Measurements from ENCODE around the gene ELOB. TPM values are rescaled to one million over a fixed set of nuclear protein-coding genes. Genes with fewer than 3 reads are reported as not detected.

ELOB gene
- total and polyA plus RNA-seq, 2 of the 8 experiments (the other 6 are each of a cell fraction or from before 2014, with no cell fraction given): 237 to 1,357 TPM

- no peak overlapping the region for H3K56ac ChIP-seq (replicated peaks; ENCODE audit: insufficient read length, low read depth, low read length)
- peak overlapping the region; percentile 77; the same call in 1 of the 2 replicates for H3K27ac ChIP-seq (ENCODE audit: low read depth, low read length)
- no peak for DNase-seq (ENCODE audit: low read depth in 1 of 2, low spot score in 2 of 2)
- H3K9ac ChIP-seq (replicated peaks in 1 of 4; ENCODE audit: extremely low read depth in 1 of 4, low read depth in 3 of 4, low read length in 3 of 4): peak overlapping the region in 3 of 4 experiments; percentile 85 to 91 (median 87); a peak in 6 of 7 replicates
- H3K79me1 ChIP-seq (ENCODE audit: low read depth, low read length): peaks cover 10% of the 10 kb centered on the region; the same call in 1 of the 2 replicates
- CTCF ChIA-PET (ENCODE audit: partially characterized antibody): no interaction called here
- H3K14ac ChIP-seq (ENCODE audit: insufficient read length): no peak overlapping the region
- peaks cover 0 to 4% (median under 1%) of the 10 kb centered on the region in 4 experiments; a peak in 5 of 7 replicates for H3K4me1 ChIP-seq (replicated peaks in 1 of 4; ENCODE audit: control insufficient read depth in 3 of 4, insufficient read depth in 4 of 4, low read length in 3 of 4)
- H2BK15ac ChIP-seq (ENCODE audit: low read length): no peak overlapping the region
- no peaks in the 10 kb centered on the region for H3K27me3 ChIP-seq (replicated peaks in 1 of 4; ENCODE audit: control insufficient read depth in 3 of 4, extremely low read depth in 1 of 4, insufficient read depth in 3 of 4, low read length in 3 of 4)
- no peak overlapping the region for H3K23ac ChIP-seq (ENCODE audit: insufficient read length)
- H3K4ac ChIP-seq (replicated peaks; ENCODE audit: insufficient read length, low read depth, low read length): no peak overlapping the region
- H3K79me2 ChIP-seq (ENCODE audit: control insufficient read depth in 1 of 2, insufficient read depth in 2 of 2, low read length in 2 of 2): peaks cover 12 to 34% of the 10 kb centered on the region in 2 experiments
- H3K4me2 ChIP-seq (ENCODE audit: insufficient read depth in 1 of 2, low read depth in 2 of 2, low read length in 2 of 2): peak overlapping the region; percentile 88
- no peak overlapping the region for H3K18ac ChIP-seq (ENCODE audit: extremely low read depth, low read length)
- H2AK5ac ChIP-seq (ENCODE audit: low read depth, low read length): no peak overlapping the region
- WGBS, 2 experiments (ENCODE audit: extremely low coverage in 1 of 2, insufficient coverage in 1 of 2, insufficient read length in 1 of 2, insufficient replicate concordance in 2 of 2, low coverage in 1 of 2, low lambda C conversion rate in 2 of 2, missing lambda C conversion rate in 1 of 2): 68% methylated on average over 11 of the region's 11 CpGs; no CpG with 5 or more reads in 1 of the 2 experiments
- peaks cover 11 to 22% of the 10 kb centered on the region in 2 experiments for H4K20me1 ChIP-seq (replicated peaks in 1 of 2; ENCODE audit: control insufficient read depth in 1 of 2, insufficient read depth in 2 of 2, low read length in 2 of 2)
- FAIRE-seq: no peak
- H3K9me3 ChIP-seq (ENCODE audit: insufficient read depth in 2 of 2, low read depth in 1 of 2, low read length in 1 of 2): no peaks in the 10 kb centered on the region
- POLR2A ChIA-PET (ENCODE audit: partially characterized antibody): interaction anchor here (0.8 to 9.5 kb wide), 8 partner anchors 9 to 108 kb away, joined by 3 to 180 read pairs (median 11); partner anchors contain the start of genes FLYWCH2 and SRRM2
- H2BK5ac ChIP-seq (ENCODE audit: low read depth, low read length): no peak overlapping the region
- H2AFZ ChIP-seq (ENCODE audit: low read length): no peak overlapping the region
- H3K23me2 ChIP-seq (ENCODE audit: low read depth, low read length): peaks cover 10% of the 10 kb centered on the region; the same call in 1 of the 2 replicates
- no peak overlapping the region for H2BK120ac ChIP-seq (replicated peaks; ENCODE audit: low read depth, low read length)
- H4K5ac ChIP-seq (ENCODE audit: insufficient read length, low read depth, low read length): no peak overlapping the region
- peak overlapping the region; percentile 89 to 99 (median 94) for H3K4me3 ChIP-seq (ENCODE audit: extremely low read depth in 1 of 4, insufficient read depth in 2 of 4, low read depth in 3 of 4, low read length in 4 of 4)
- no peak overlapping the region for H4K91ac ChIP-seq (replicated peaks; ENCODE audit: insufficient read length, low read length)
- H4K8ac ChIP-seq (ENCODE audit: extremely low read depth, insufficient read depth, low read length): no peak overlapping the region
- peaks cover 14 to 40% (median 21%) of the 10 kb centered on the region in 4 experiments; a peak in 7 of 8 replicates for H3K36me3 ChIP-seq (ENCODE audit: control insufficient read depth in 2 of 4, insufficient read depth in 4 of 4, low read length in 3 of 4)
- no peak overlapping the region for H2BK12ac ChIP-seq (ENCODE audit: low read depth, low read length)
- H2BK20ac ChIP-seq (ENCODE audit: low read length): no peak overlapping the region
- TF ChIP-seq CHD1 (IDR thresholded peaks at IDR 0.05; ENCODE audit: low read depth, low read length) (no peak), CBX5 (IDR thresholded peaks at IDR 0.05; ENCODE audit: low read depth, low read length) (no peak), GTF2F1 (IDR thresholded peaks at IDR 0.05; ENCODE audit: borderline replicate concordance, low read depth, low read length) (no peak), SAP30 (IDR thresholded peaks at IDR 0.05; ENCODE audit: insufficient read depth, insufficient replicate concordance, low read length) (peak; percentile 39)
Measured at GRCh38 chr16:2775765-2776499, 1.1 kb downstream of the ELOB start.
